Kidney epithelial cell (primary cell): ENCODE data around the gene CENPV. TPM values are rescaled to one million over a fixed set of nuclear protein-coding genes. Genes with fewer than 3 reads are reported as not detected.
"Not testable (repeated sequence)": the region's sequence is repeated elsewhere in the genome, so short reads cannot be mapped to it uniquely, and the experiment has no call there.

Experiments
- DNase-seq: peaks from one replicate; pipeline ENCODE4 v3.0.0-alpha.2; 2010; ENCODE audit warnings: low read depth
- H3K27me3 ChIP-seq: 2 replicates; pipeline ENCODE4 v1.6.0; 2011; ENCODE audit warnings: low read length; ENCODE audit not compliant: control insufficient read depth, insufficient read depth
- H3K36me3 ChIP-seq: 2 replicates; pipeline ENCODE4 v1.5.1; 2011; ENCODE audit warnings: low read length; ENCODE audit not compliant: control insufficient read depth, insufficient read depth
- H3K4me3 ChIP-seq: 2 replicates; pipeline ENCODE4 v1.5.1; 2011; ENCODE audit warnings: low read depth, mild to moderate bottlenecking, control low read depth, low read length
- CTCF ChIP-seq: IDR thresholded peaks from 2 replicates; pipeline ENCODE4 v1.5.1; 2011; ENCODE audit warnings: mild to moderate bottlenecking, moderate library complexity, low read length, control low read depth, inconsistent platforms; ENCODE audit not compliant: insufficient read depth, poor library complexity, severe bottlenecking
- total RNA-seq: library from RNA; depleted of rRNA; stranded (reverse); fragments of >200 nt; gene quantifications from 2 replicates; pipeline ENCODE4 v1.2.3, GENCODE V29; 2015

Gene CENPV
- total RNA-seq, 1 donor from 2014 or later, result 42.6 TPM

- no peak for TF ChIP-seq CTCF
- H3K36me3 ChIP-seq, result no peaks in the 10 kb centered on the region
- H3K4me3 ChIP-seq, result no peak overlapping the region
- no peak for DNase-seq
- H3K27me3 ChIP-seq, result no peaks in the 10 kb centered on the region
Measured at GRCh38 chr17:16302856-16303255, 50.4 kb downstream of the CENPV start.

- no peak overlapping the region for H3K4me3 ChIP-seq
- TF ChIP-seq CTCF, result no peak
- DNase-seq, result no peak
- H3K27me3 ChIP-seq, result no peaks in the 10 kb centered on the region
- H3K36me3 ChIP-seq, result no peaks in the 10 kb centered on the region
Measured at GRCh38 chr17:16301963-16302855, 51.1 kb downstream of the CENPV start.

- no peaks in the 10 kb centered on the region for H3K27me3 ChIP-seq
- no peak for TF ChIP-seq CTCF
Measured at GRCh38 chr17:16300554-16300953, 52.7 kb downstream of the CENPV start.

GRCh38 chr17:16298140-16298662, 55.1 kb downstream of the CENPV start:
- Histone ChIP-seq H3K27me3 (no peaks in the 10 kb centered on the region), H3K4me3 (no peak overlapping the region), H3K36me3 (no peaks in the 10 kb centered on the region)
- no peak for DNase-seq
- no peak for TF ChIP-seq CTCF

More at GRCh38 chr17:16300554-16300953, 52.7 kb downstream of the CENPV start:
- Histone ChIP-seq H3K4me3 (no peak overlapping the region), H3K36me3 (no peaks in the 10 kb centered on the region)
- DNase-seq, result no peak

GRCh38 chr17:16297367-16298139, 55.7 kb downstream of the CENPV start:
- DNase-seq, result no peak
- H3K27me3 ChIP-seq, result no peaks in the 10 kb centered on the region
- no peak for TF ChIP-seq CTCF
- no peaks in the 10 kb centered on the region for H3K36me3 ChIP-seq
- no peak overlapping the region for H3K4me3 ChIP-seq

GRCh38 chr17:16296072-16296471, 57.2 kb downstream of the CENPV start:
- DNase-seq, H3K36me3 ChIP-seq, H3K4me3 ChIP-seq: not testable (repeated sequence)

More at GRCh38 chr17:16296072-16296471, 57.2 kb downstream of the CENPV start:
- not testable (repeated sequence) for H3K27me3 ChIP-seq
